Fibroblast of skin of left quadriceps (primary cell): Measurements from ENCODE around the gene ISG15.
"Not testable (repeated sequence)": the region's sequence is repeated elsewhere in the genome, so short reads cannot be mapped to it uniquely, and the experiment has no call there.

Source experiments
- DNase-seq, 2 experiments: peaks; one replicate each; pipeline ENCODE4 v3.0.0-alpha.2; 2013; ENCODE audit warnings: low read depth in 2 of 2

Gene ISG15

DNA sequence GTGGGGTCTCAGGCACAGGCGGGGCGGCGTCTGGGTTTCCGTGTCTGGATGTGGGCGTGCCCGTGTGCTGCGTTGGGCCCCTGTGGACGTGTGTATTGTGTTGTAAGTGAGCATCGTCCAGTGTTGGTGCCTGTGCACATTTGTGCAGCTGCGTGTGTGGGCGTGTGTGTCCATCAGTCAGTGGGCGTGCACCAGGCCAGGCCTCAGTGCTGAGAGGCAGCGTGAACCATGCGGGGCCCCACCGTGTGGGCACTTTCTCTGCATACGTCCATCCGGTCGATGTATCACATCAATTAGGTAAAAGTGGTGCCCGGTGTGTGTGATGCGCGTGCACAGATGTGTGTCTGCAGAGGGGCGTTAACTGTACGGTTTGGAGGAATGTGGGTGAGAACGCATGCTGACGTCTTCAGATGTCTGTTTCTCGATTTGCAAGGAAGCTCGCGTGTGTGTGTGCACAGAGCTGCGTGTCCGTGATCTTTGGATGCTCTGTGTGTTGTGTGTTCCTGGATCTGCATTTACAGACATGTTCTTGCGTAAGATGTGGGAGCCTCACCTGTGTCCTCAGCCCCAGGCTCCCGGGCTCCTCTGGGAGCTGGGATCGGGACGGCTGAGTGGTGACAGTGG is 31.3 kb downstream of the ISG15 start:
- DNase-seq = no peak

DNA sequence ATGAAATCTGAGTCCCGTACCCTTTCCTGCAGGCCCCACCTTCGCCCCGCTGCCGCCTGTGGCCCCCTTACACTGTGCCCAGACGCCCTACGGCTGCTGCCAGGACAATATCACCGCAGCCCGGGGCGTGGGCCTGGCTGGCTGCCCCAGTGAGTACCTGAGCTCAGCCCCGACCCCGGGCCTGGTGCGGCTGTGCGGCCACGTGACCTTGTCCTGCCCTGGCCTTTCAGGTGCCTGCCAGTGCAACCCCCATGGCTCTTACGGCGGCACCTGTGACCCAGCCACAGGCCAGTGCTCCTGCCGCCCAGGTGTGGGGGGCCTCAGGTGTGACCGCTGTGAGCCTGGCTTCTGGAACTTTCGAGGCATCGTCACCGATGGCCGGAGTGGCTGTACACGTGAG is 31.8 kb downstream of the ISG15 start:
- DNase-seq = no peak

DNA sequence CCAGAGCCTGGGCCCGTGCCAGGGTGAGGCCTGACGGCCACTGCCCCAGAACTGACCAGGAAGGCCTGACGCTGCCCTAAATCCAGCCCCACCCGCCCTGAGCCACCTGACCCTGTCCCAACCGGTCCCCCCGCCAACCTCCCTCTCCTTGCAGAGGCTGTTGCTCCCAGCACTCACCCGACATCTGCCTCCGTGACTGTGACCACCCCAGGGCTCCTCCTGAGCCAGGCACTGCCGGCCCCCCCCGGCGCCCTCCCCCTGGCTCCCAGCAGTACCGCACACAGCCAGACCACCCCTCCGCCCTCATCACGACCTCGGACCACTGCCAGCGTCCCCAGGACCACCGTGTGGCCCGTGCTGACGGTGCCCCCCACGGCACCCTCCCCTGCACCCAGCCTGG is 32.9 kb downstream of the ISG15 start:
- DNase-seq = no peak

DNA sequence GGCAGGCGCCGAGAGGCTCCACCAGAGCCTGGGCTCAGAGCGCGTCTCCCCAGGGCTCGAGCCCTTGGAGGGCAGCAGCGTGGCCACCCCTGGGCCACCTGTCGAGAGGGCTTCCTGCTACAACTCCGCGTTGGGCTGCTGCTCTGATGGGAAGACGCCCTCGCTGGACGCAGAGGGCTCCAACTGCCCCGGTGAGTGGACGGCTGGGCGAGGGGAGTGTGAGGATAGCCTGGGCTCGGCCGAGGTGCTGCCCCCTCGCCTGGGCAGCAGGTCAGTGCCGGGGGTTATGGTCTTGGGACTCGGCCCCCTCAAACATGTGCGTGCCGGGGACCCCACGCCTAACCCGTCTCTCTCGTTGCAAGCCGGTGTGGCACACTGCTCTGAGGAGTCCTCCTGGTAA is 33.5 kb downstream of the ISG15 start:
- DNase-seq = no peak

DNA sequence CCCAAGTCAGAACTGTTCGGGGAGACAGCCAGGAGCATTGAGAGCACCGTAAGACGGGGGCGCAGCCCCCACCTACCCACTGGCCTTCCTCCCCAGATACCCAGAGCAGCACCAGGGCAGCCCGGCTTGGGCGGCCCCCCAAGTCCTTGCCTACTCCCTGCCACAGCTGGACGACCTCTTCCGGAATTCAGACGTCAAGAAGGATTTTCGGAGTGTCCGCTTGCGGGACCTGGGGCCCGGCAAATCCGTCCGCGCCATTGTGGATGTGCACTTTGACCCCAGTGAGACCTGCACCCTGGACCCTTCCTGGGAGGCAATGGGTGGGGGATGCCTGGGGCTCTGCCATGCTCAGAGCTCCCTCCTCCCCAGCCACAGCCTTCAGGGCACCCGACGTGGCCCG is 34.1 kb downstream of the ISG15 start:
- no peak for DNase-seq

DNA sequence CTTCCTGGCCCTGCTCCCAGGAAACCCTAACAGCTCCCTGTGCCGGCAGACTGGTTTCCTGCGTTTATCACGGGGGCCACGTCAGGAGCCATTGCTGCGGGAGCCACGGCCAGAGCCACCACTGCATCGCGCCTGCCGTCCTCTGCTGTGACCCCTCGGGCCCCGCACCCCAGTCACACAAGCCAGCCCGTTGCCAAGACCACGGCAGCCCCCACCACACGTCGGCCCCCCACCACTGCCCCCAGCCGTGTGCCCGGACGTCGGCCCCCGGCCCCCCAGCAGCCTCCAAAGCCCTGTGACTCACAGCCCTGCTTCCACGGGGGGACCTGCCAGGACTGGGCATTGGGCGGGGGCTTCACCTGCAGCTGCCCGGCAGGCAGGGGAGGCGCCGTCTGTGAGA is 34.7 kb downstream of the ISG15 start:
- DNase-seq = no peak

DNA sequence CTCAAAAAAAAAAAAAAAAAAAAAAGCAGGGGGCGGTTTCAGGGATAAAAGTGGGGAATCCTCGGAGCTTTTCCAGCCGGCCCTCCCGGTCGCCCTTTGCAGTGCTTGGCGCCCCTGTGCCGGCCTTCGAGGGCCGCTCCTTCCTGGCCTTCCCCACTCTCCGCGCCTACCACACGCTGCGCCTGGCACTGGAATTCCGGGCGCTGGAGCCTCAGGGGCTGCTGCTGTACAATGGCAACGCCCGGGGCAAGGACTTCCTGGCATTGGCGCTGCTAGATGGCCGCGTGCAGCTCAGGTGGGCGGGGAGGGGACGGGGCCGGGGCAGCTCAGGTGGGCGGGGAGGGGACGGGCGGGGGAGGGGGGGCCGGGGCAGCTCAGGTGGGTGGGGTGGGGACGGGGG is 35.5 kb downstream of the ISG15 start:
- no peak for DNase-seq

DNA sequence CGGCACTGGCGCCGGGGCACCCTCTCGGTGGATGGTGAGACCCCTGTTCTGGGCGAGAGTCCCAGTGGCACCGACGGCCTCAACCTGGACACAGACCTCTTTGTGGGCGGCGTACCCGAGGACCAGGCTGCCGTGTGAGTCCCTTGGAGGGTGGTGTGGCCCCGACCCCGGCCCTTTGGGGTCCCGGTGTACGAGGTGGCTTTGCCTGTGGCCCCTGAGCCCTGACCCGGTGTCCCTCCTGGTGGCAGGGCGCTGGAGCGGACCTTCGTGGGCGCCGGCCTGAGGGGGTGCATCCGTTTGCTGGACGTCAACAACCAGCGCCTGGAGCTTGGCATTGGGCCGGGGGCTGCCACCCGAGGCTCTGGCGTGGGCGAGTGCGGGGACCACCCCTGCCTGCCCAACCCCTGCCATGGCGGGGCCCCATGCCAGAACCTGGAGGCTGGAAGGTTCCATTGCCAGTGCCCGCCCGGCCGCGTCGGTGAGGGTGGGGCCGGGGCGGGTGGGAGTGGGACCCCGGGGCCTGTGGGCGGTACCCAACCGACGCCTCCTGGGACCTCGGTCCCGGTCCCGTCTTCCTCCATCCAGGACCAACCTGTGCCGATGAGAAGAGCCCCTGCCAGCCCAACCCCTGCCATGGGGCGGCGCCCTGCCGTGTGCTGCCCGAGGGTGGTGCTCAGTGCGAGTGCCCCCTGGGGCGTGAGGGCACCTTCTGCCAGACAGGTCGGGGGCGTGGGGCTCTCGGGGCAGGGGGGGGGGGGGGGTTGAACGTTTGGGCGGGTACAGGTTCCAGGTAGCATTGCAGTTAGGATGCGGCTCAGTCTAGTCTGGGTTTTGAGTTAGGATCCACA is 36.2 kb downstream of the ISG15 start:
- no peak for DNase-seq

DNA sequence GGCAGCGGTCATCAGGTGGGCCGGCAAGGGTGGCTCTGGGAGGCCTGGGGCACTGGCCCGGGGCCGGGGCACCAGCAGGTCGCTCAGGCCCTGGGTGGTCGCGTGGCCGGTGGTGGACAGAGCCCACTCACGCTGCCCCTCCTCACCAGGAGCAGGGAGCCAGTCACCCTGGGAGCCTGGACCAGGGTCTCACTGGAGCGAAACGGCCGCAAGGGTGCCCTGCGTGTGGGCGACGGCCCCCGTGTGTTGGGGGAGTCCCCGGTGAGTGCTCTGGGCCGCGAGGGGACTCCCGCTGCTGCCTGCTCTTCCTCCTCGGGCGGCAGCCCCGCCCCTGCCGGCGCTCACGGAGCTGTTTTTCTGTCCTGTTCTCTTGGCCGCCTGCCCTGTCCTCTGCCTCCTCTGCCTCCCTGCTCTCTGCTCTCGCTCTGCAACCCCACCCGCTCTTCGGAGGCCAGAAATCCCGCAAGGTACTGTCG is 37.3 kb downstream of the ISG15 start:
- no peak for DNase-seq

DNA sequence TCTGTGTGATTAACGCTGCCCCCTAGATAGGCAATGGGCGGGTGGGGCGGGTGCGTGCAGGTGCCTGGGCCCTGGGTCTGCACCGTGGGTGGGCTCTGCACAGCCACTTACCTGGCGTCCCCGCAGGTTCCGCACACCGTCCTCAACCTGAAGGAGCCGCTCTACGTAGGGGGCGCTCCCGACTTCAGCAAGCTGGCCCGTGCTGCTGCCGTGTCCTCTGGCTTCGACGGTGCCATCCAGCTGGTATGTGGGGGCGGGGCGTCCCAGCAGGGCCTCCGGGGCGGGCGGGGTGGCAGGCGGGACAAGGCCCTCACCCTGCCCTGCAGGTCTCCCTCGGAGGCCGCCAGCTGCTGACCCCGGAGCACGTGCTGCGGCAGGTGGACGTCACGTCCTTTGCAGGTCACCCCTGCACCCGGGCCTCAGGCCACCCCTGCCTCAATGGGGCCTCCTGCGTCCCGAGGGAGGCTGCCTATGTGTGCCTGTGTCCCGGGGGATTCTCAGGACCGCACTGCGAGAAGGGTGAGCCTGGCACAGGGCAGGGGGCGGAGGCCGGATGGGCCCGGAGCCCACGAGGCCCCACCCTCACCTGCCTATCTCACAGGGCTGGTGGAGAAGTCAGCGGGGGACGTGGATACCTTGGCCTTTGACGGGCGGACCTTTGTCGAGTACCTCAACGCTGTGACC is 38.0 kb downstream of the ISG15 start:
- no peak for DNase-seq

DNA sequence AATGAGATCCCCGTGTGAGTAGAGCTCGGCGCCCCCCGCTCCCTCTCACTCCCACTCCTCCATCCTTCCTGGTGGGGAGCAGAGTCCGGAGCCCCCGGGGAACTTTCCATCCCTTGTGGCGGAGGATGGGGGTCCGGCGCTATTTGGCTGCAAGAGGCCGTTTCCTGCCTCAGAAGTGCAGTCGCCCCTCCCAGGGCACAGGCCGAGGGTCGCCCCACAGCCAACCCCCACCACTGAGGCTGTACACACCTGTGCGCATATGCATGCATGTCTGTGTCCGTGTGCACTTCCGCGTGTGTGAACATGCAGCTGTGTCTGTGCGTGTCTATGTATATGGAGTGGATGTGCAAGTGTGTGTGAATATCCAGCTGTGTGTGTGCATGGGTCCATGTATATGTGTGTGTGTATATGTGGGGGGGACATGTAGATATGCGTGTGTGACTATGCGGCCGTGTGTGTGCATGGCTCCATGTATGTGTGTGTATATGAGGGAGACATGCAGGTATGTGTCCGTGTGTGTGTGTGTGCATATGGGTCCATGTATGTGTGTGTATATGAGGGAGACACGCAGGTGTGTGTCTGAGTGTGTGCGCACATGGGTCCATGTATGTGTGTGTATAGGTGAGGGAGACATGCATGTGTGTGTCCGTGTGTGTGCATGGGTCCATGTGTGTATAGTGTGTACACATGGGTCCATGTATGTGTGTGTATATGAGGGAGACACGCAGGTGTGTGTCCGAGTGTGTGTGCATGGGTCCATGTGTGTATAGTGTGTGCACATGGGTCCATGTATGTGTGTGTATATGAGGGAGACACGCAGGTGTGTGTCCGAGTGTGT is 38.9 kb downstream of the ISG15 start:
- no peak for DNase-seq

DNA sequence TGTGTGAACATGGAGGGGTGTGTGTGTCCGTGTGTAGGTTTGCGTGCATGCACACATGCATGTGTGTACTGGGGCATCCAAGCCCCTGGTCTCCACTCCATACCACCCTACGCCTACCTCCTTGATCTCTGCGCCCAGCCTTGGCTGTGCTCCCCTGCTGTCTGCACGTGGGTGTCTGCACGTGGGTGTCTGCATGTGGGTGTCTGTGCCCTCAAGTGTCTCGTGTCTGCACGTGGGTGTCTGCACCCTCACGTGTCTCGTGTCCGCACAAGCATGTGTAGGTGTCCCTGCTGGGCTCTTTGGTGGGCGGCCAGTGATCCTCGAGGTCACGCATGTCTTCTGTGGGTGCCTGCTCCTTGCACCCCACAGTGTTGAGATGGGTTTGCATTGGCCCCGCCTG is 39.7 kb downstream of the ISG15 start:
- DNase-seq = no peak

DNA sequence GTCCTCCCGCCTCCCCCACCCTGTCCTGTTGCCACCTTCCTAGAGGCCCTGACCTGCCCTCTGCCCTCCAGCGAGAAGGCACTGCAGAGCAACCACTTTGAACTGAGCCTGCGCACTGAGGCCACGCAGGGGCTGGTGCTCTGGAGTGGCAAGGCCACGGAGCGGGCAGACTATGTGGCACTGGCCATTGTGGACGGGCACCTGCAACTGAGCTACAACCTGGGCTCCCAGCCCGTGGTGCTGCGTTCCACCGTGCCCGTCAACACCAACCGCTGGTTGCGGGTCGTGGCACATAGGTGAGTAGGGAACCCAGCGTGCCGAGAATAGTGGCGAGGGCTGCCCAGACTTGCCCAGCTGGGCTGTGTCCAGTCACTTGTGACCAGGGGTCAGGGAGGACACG is 40.4 kb downstream of the ISG15 start:
- no peak for DNase-seq

DNA sequence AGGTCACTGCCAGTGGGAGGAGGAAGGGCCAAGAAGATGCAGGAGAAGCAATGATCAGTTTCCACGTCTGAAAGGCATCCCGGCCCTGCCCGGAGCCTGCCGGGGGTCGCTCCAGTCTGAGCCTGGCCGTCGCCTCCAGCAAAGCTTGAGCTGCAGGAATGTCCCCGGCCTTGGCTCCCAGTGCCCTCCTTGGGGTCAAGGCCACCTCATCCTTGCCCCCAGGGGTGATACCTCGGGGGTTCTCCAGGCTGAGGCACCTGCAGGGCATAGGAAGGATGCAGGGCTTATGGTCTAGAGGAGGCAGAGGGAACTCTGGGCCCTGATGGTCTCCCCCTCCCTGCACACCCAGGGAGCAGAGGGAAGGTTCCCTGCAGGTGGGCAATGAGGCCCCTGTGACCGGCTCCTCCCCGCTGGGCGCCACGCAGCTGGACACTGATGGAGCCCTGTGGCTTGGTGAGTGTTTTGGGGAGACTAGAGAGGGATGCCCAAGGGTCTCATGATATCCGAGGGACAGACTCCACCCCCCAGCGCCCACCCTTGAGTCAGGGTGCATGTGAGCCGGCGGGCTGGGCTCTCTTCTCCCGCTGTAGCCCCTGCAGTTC is 40.9 kb downstream of the ISG15 start:
- DNase-seq = no peak

DNA sequence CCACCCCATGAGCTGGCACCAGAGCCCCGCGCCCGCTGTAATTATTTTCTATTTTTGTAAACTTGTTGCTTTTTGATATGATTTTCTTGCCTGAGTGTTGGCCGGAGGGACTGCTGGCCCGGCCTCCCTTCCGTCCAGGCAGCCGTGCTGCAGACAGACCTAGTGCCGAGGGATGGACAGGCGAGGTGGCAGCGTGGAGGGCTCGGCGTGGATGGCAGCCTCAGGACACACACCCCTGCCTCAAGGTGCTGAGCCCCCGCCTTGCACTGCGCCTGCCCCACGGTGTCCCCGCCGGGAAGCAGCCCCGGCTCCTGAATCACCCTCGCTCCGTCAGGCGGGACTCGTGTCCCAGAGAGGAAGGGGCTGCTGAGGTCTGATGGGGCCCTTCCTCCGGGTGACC is 41.7 kb downstream of the ISG15 start:
- DNase-seq = no peak

DNA sequence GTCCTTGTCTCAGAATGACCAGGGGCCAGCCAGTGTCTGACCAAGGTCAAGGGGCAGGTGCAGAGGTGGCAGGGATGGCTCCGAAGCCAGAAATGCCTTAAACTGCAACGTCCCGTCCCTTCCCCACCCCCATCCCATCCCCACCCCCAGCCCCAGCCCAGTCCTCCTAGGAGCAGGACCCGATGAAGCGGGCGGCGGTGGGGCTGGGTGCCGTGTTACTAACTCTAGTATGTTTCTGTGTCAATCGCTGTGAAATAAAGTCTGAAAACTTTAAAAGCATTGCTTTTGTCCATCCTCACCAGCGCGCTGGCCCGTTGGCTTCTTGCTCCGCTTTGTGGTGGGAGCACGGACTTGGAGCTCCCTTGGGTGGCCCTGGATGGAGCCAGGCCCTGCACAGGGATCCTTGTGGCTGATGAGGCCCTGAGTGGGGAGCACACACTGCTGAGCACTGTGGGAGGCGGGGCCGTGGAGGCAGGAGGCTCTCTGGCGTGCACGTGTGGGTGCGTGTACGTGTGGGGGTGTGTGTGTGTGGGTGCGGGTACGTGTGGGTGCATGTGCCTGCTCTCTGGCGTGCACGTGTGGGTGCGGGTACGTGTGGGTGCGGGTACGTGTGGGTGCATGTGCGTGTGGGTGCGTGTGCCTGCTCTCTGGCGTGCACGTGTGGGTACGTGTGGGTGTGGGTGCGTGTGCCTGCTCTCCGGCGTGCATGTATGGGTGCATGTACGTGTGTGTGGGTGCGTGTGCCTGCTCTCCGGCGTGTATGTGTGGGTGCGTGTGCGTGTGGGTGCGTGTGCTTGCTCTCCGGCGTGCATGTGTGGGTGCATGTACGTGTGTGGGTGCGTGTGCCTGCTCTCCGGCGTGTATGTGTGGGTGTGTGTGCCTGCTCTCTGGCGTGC is 42.8 kb downstream of the ISG15 start:
- DNase-seq = no peak

DNA sequence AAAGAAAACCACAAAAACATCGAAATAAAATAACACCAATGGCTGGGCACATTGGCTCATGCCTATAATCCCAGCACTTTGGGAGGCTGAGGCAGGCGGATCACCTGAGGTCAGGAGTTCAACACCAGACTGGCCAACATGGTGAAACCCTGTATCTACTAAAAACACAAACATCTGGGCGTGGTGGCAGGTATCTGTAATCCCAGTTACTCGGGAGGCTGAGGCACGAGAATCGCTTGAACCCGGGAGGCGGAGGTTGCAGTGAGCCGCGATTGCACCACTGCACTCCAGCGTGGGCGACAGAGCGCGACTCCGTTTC is 44.4 kb downstream of the ISG15 start:
- not testable (repeated sequence) for DNase-seq

DNA sequence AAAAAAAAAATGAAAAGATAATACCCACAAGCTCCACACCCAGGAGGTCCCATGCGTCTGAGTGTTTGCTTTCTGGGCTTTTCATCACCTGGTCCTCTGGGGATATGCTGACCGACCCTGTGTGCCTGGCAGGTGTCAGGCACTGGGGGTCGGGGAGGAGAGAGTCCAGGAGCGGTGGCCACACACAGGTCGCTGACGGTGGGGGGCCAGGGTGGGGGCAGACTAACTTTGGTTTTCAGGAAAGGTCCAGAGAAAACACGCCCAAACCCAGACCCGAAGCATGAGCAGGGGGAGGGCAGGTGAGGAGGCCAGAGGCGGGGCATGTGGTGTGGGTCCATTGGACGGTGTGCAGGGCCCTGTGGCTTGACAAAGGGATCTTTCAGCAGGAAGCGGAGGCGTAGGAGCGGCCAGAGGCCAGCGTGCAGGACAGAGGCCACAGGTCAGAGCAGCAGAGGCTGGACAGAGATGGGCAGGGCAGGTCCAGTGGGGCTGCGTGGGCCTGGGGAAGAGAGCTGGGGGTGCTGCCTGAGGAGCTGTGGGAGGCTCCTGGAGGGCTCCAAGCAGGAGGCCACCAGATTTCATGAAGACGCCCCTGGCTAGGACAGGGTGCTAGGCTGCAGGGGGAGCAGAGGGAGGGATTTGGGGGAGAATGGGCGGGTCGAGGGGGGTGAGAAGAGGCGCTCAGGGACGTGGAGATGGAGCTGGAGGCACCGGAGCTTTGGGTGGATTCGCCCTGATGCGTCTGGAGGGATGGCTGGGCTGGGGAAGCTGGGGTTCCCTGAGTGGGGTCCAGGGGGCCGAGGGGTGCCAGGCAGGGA is 45.0 kb downstream of the ISG15 start:
- DNase-seq = no peak

DNA sequence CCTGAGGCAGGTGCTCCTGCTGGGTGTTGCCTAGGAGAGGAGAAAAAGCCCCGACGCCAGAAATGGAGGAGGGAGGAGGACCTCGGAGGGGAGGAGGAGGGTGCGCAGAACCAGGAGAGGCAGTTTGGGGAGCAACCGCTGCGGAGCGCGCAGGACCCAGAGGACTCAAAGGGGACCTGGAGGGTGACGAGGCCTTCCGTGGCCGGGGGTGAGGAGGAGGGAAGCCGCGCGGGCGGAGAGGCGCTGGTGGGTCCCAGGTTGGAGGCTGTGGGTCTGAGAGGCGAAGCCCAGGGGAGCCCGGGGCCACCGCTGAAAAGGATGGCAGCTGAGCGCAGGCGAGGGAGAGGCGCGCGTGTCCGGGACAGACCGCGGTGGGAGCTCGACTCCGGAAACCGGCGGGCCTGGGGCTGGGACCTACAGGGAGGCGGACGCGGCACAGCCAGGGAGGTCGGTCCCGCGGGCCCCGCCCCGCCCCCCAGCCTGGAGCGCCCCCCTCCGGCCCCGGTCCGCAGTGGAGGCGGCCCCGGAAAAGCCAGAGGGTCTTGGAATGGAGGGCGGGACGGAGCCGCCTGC is 45.7 kb downstream of the ISG15 start:
- DNase-seq = no peak
